ENCODE data around the gene STIM1.

STIM1 gene

GRCh38 chr11:4072668-4073285 lies 217.3 kb downstream of the STIM1 start:
- peak; percentile 77 for TF ChIP-seq CTCF (conservative IDR thresholded peaks at IDR 0.05; ENCODE audit: low read depth)
- H3K27ac ChIP-seq: no peak overlapping the region
- POLR2A ChIA-PET (ENCODE audit: low non-redundant PET): interaction anchor here (1.7 kb wide), 1 partner anchor 217 kb away, joined by 8 read pairs; the partner anchor contains the start of gene STIM1
- CTCF ChIA-PET: interaction anchor here (0.6 to 4.6 kb wide), 22 partner anchors 9 to 1574 kb away, joined by 3 to 93 read pairs (median 4); partner anchors contain the start of genes RHOG and STIM1
- peak; percentile 67 for DNase-seq (ENCODE audit: low spot score)

- ChIA-PET POLR2A (ENCODE audit: low non-redundant PET) (no interaction called here), CTCF (interaction anchor here (0.6 to 4.6 kb wide), 4 partner anchors 145 to 233 kb away, joined by 3 to 93 read pairs (median 50); partner anchors contain the start of genes RHOG and STIM1)
- no peak overlapping the region for H3K27ac ChIP-seq
- no peak for TF ChIP-seq CTCF (conservative IDR thresholded peaks at IDR 0.05; ENCODE audit: low read depth)
- DNase-seq (ENCODE audit: low spot score): no peak
Observed at GRCh38 chr11:4074266-4074665, 218.8 kb downstream of the STIM1 start.

- DNase-seq (ENCODE audit: low spot score): peak; percentile 12
- CTCF ChIA-PET: interaction anchor here (1.1 kb wide), 1 partner anchor 227 kb away, joined by 3 read pairs; no protein-coding TSS in a partner anchor
Observed at GRCh38 chr11:4076774-4077173, 221.3 kb downstream of the STIM1 start.

GRCh38 chr11:4083198-4083597 lies 227.7 kb downstream of the STIM1 start:
- ChIA-PET POLR2A (ENCODE audit: low non-redundant PET) (no interaction called here), CTCF (interaction anchor here (2.5 kb wide), 1 partner anchor 228 kb away, joined by 12 read pairs; the partner anchor contains the start of gene STIM1)
- no peak for TF ChIP-seq CTCF (conservative IDR thresholded peaks at IDR 0.05; ENCODE audit: low read depth)
- no peak for DNase-seq (ENCODE audit: low spot score)
- H3K27ac ChIP-seq: no peak overlapping the region

More at GRCh38 chr11:4076774-4077173, 221.3 kb downstream of the STIM1 start:
- no peak for TF ChIP-seq CTCF (conservative IDR thresholded peaks at IDR 0.05; ENCODE audit: low read depth)
- no peak overlapping the region for H3K27ac ChIP-seq
- POLR2A ChIA-PET (ENCODE audit: low non-redundant PET): no interaction called here

- DNase-seq (ENCODE audit: low spot score): no peak
- no peak overlapping the region for H3K27ac ChIP-seq
- ChIA-PET POLR2A (ENCODE audit: low non-redundant PET) (no interaction called here), CTCF (interaction anchor here (0.7 to 1.0 kb wide), 2 partner anchors 13 to 230 kb away, joined by 3 to 4 read pairs; partner anchors contain the start of gene STIM1)
- no peak for TF ChIP-seq CTCF (conservative IDR thresholded peaks at IDR 0.05; ENCODE audit: low read depth)
Observed at GRCh38 chr11:4084406-4085125, 229.1 kb downstream of the STIM1 start.

- ChIA-PET CTCF (interaction anchor here (0.7 kb wide), 2 partner anchors 11 to 36 kb away, joined by 3 read pairs; no protein-coding TSS in a partner anchor), POLR2A (ENCODE audit: low non-redundant PET) (no interaction called here)
- no peak for TF ChIP-seq CTCF (conservative IDR thresholded peaks at IDR 0.05; ENCODE audit: low read depth)
- DNase-seq (ENCODE audit: low spot score): no peak
- no peak overlapping the region for H3K27ac ChIP-seq
Observed at GRCh38 chr11:4085575-4085974, 230.1 kb downstream of the STIM1 start.
